Hepatocyte (in vitro differentiated cells): ENCODE data around the gene RABGAP1L. TPM values are rescaled to one million over a fixed set of nuclear protein-coding genes. Genes with fewer than 3 reads are reported as not detected.
"Not testable (repeated sequence)": the region's sequence is repeated elsewhere in the genome, so short reads cannot be mapped to it uniquely, and the experiment has no call there.

ENCODE experiments used
- DNase-seq: peaks from one replicate; pipeline ENCODE4 v3.0.0-alpha.2; 2016; ENCODE audit warnings: low spot score
- H2AFZ ChIP-seq: fragments of 200-600 bp; sonication (generic); 2 replicates; pipeline ENCODE4 v1.6.0; 2016; ENCODE audit warnings: antibody characterized with exemption, mild to moderate bottlenecking
- H3K27ac ChIP-seq: fragments of 200-600 bp; sonication (generic); 2 replicates; pipeline ENCODE4 v1.5.1; 2016; ENCODE audit warnings: mild to moderate bottlenecking
- H3K27me3 ChIP-seq: fragments of 200-600 bp; sonication (generic); 2 replicates; pipeline ENCODE4 v1.6.1; 2016
- H3K36me3 ChIP-seq: fragments of 200-600 bp; sonication (generic); replicated peaks from 2 replicates; pipeline ENCODE4 v1.5.1; 2016; ENCODE audit warnings: low read depth; ENCODE audit not compliant: insufficient read depth
- H3K4me1 ChIP-seq: fragments of 200-600 bp; sonication (generic); 2 replicates; pipeline ENCODE4 v1.5.1; 2016; ENCODE audit warnings: mild to moderate bottlenecking, moderate library complexity; ENCODE audit not compliant: insufficient read depth
- H3K4me2 ChIP-seq: fragments of 200-600 bp; sonication (generic); 2 replicates; pipeline ENCODE4 v1.6.0; 2016
- H3K4me3 ChIP-seq: fragments of 200-600 bp; sonication (generic); 2 replicates; pipeline ENCODE4 v1.5.1; 2016; ENCODE audit warnings: mild to moderate bottlenecking
- H3K79me2 ChIP-seq: fragments of 200-600 bp; sonication (generic); 2 replicates; pipeline ENCODE4 v1.6.0; 2017; ENCODE audit warnings: mild to moderate bottlenecking
- H3K9me2 ChIP-seq: fragments of 200-600 bp; sonication (generic); replicated peaks from 2 replicates; pipeline ENCODE4 v1.6.0; 2017; ENCODE audit warnings: mild to moderate bottlenecking; ENCODE audit not compliant: insufficient read depth
- H3K9me3 ChIP-seq: fragments of 200-600 bp; sonication (generic); 2 replicates; pipeline ENCODE4 v1.5.1; 2016; ENCODE audit warnings: low read depth, mild to moderate bottlenecking
- H4K20me1 ChIP-seq: fragments of 200-600 bp; sonication (generic); 2 replicates; pipeline ENCODE4 v1.6.0; 2016; ENCODE audit warnings: mild to moderate bottlenecking; ENCODE audit not compliant: insufficient read depth, poor library complexity, severe bottlenecking
- CTCF ChIP-seq: fragments of 200-600 bp; sonication (generic); IDR thresholded peaks from 2 replicates; pipeline ENCODE4 v1.5.1; 2016; ENCODE audit warnings: antibody characterized with exemption, mild to moderate bottlenecking; ENCODE audit not compliant: poor library complexity
- EZH2 ChIP-seq: fragments of 200-600 bp; sonication (generic); IDR thresholded peaks from 2 replicates; pipeline ENCODE4 v1.6.1; 2016; ENCODE audit warnings: antibody characterized with exemption, mild to moderate bottlenecking, borderline replicate concordance
- EZH2phosphoT487 ChIP-seq: fragments of 200-600 bp; sonication (generic); IDR thresholded peaks from one replicate; pipeline ENCODE4 v1.6.1; 2018; ENCODE audit warnings: antibody characterized with exemption, mild to moderate bottlenecking, low read depth, moderate library complexity; ENCODE audit not compliant: unreplicated experiment, severe bottlenecking
- WGBS: methylation state at CpG from one replicate; pipeline ENCODE4 v1.1.6; 2016; ENCODE audit warnings: low lambda C conversion rate; ENCODE audit errors: missing lambda C conversion rate; 5-methylcytosine and 5-hydroxymethylcytosine counted together
- polyA plus RNA-seq: library from polyadenylated mRNA; unstranded; fragments of >200 nt; fragmentation: Nextera tagmentation; extraction: Ambion mirVana; gene quantifications from 2 replicates; pipeline ENCODE4 v1.2.1, GENCODE V29; 2016
- total RNA-seq: library from RNA; depleted of rRNA; stranded (reverse); fragments of >200 nt; gene quantifications from 2 replicates; pipeline ENCODE4 v1.2.3, GENCODE V29; 2014

RABGAP1L gene
- total and polyA plus RNA-seq, 2 experiments from 2014 or later: 15.0 to 41.8 TPM

DNA sequence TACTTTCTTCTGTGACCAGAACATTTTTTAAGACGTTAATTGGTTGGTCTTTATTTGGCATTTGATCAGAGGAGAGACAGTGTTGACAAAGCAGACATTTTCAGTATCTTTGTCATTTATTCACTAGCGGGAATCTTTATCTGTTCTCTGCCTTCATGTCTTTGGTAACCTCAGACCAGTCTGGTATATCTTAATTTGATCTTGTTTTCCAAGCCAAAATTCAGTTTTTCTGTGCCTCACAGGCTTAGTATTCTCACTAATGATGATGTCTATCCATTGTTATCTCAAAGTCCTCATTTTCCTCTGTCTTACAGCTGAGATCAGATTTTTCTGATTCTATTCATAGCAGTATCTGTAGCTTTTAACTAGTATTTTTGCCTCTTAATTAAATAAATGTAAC lies 447.2 kb downstream of the RABGAP1L start:
- H3K4me1 ChIP-seq: no peaks in the 10 kb centered on the region
- no peak overlapping the region for H2AFZ ChIP-seq
- no peaks in the 10 kb centered on the region for H4K20me1 ChIP-seq
- no peaks in the 10 kb centered on the region for H3K9me2 ChIP-seq
- no peaks in the 10 kb centered on the region for H3K79me2 ChIP-seq
- H3K9me3 ChIP-seq: no peaks in the 10 kb centered on the region
- 67% methylated on average over 2 of the region's 2 CpGs for WGBS
- no peak overlapping the region for H3K4me3 ChIP-seq
- TF ChIP-seq EZH2 (no peak), EZH2phosphoT487 (no peak), CTCF (no peak)
- H3K27me3 ChIP-seq: no peaks in the 10 kb centered on the region
- H3K36me3 ChIP-seq: no peaks in the 10 kb centered on the region
- no peak overlapping the region for H3K4me2 ChIP-seq
- no peak for DNase-seq
- no peak overlapping the region for H3K27ac ChIP-seq

- not testable (repeated sequence) for H3K27me3 ChIP-seq, DNase-seq, H3K9me2 ChIP-seq, H3K9me3 ChIP-seq, H3K4me2 ChIP-seq, H3K27ac ChIP-seq, H4K20me1 ChIP-seq, H2AFZ ChIP-seq, H3K4me3 ChIP-seq, H3K36me3 ChIP-seq, H3K4me1 ChIP-seq, H3K79me2 ChIP-seq
- 91% methylated on average over 12 of the region's 12 CpGs for WGBS
Observed at GRCh38 chr1:174617905-174618304, 458.6 kb downstream of the RABGAP1L start.

DNA sequence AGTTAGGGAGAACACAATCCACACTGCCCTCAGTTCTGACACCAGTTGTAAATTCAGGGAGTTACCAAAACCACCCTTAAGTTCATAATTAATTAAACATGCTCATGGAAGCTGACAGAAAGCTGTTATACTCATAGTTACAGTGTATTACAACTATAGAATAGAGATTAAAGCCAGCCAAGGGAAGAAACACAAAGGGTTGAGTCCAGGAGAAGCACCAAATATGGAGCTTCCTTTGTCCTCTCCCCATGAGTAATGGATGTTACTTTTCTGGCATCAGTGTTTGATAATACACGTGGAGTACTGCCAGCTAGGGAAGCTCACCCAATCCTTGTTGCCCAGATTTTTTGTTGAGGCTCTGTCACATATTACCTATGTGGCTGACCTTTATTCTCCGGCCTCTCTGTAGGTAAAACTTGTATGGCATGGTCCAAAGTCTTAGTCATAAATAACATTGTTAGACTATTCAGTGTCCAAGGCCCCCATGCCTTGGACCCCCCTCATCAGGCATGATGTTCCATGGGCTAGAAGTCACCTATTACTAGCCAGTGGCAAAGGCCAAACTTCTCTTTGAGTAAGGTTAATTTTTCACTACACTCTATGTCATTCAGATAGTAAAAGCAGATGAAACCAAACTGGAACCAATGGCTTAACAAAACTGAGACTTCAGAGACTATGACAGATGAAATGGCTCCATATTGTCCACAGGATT lies 464.2 kb downstream of the RABGAP1L start:
- H3K27me3 ChIP-seq: no peaks in the 10 kb centered on the region
- no peaks in the 10 kb centered on the region for H3K9me2 ChIP-seq
- H3K4me3 ChIP-seq: no peak overlapping the region
- 74% methylated on average over 2 of the region's 2 CpGs for WGBS
- H3K4me1 ChIP-seq: no peaks in the 10 kb centered on the region
- H3K27ac ChIP-seq: peak overlapping the region; percentile 16
- DNase-seq: no peak
- no peak overlapping the region for H3K4me2 ChIP-seq
- no peaks in the 10 kb centered on the region for H3K79me2 ChIP-seq
- H3K36me3 ChIP-seq: no peaks in the 10 kb centered on the region
- H4K20me1 ChIP-seq: no peaks in the 10 kb centered on the region
- no peak overlapping the region for H2AFZ ChIP-seq
- no peaks in the 10 kb centered on the region for H3K9me3 ChIP-seq
- TF ChIP-seq EZH2 (no peak), CTCF (no peak), EZH2phosphoT487 (no peak)

DNA sequence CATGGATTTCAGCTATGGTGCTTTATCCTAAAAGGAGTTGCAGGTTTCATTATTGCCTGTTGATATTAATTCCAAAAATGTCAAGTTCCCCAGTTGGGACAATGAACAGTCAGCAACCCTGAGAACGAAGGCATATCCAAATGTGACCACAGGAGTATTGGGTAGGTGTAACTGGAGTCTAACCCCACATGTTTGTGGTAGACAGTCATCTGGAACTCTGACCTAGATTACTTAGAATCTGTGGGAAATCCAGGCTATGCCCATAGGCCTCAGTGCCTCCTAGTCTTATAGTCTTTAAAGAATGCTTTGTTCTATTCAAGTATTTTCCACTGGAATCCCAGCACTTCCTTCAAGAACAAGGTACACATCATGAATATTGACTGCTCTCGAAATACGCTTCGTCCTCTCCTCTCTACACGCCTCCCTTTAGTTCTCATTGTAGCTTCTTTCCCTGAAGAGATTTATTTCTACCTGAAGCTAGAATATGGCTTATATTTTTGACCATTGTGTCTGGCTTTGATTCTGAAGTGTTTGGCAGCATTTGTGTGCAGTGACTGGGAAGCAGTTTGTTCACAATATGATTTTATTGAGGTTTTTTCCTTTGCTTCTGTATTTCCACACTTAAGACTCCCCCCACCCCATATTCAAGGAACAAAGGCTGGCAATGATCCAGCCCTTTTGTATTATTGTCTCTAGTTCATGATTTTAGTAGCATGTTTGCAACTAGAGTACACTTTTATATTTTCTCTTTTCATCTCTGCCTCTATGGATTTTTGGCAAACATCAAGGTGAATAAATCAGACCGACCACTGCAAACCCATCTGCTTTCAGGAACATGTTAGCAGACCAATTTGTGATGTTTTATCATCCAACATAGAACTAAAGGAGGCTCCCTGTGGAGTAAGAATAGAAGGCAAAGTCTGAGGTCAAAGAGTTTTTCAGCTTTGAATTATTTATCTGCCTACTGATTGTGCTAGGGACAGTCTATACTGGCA lies 467.0 kb downstream of the RABGAP1L start:
- Histone ChIP-seq H3K4me2 (no peak overlapping the region), H3K36me3 (no peaks in the 10 kb centered on the region), H3K4me1 (no peaks in the 10 kb centered on the region), H2AFZ (no peak overlapping the region), H3K4me3 (no peak overlapping the region), H3K79me2 (no peaks in the 10 kb centered on the region), H3K9me3 (no peaks in the 10 kb centered on the region), H4K20me1 (no peaks in the 10 kb centered on the region), H3K27me3 (no peaks in the 10 kb centered on the region), H3K27ac (no peak overlapping the region), H3K9me2 (no peaks in the 10 kb centered on the region)
- DNase-seq: no peak
- WGBS: 94% methylated on average over 6 of the region's 6 CpGs
- TF ChIP-seq EZH2phosphoT487 (no peak), EZH2 (no peak), CTCF (no peak)
